Fibroblast of villous mesenchyme (primary cell): Measurements from ENCODE around the gene DR1. TPM values are rescaled to one million over a fixed set of nuclear protein-coding genes. Genes with fewer than 3 reads are reported as not detected.

Experiments
- DNase-seq: peaks from one replicate; pipeline ENCODE4 v3.0.0-alpha.2; 2010; ENCODE audit warnings: low read depth
- H3K4me3 ChIP-seq: 2 replicates; pipeline ENCODE4 v1.5.1; 2011; ENCODE audit warnings: low read depth, mild to moderate bottlenecking, low read length
- CTCF ChIP-seq: IDR thresholded peaks from 2 replicates; pipeline ENCODE4 v1.5.1; 2012; ENCODE audit warnings: low read depth, mild to moderate bottlenecking, low read length; ENCODE audit not compliant: insufficient read depth
- total RNA-seq: library from RNA; depleted of rRNA; stranded (reverse); fragments of >200 nt; gene quantifications from 2 replicates; pipeline ENCODE4 v1.2.3, GENCODE V29; 2012

Gene DR1
- total RNA-seq, 1 donor, result 45.8 TPM

- TF ChIP-seq CTCF, result no peak
- DNase-seq, result peak; percentile 59
- no peak overlapping the region for H3K4me3 ChIP-seq
These were observed 20.9 kb upstream of the DR1 start for GRCh38 chr1:93324486-93325464.

GRCh38 chr1:93328809-93329760 is 16.6 kb upstream of the DR1 start:
- DNase-seq, result peak; percentile 51
- no peak overlapping the region for H3K4me3 ChIP-seq
- TF ChIP-seq CTCF, result no peak

- DNase-seq, result no peak
- TF ChIP-seq CTCF, result no peak
- H3K4me3 ChIP-seq, result no peak overlapping the region
These were observed 15.5 kb upstream of the DR1 start for GRCh38 chr1:93330196-93330595.

GRCh38 chr1:93330617-93331016 is 15.1 kb upstream of the DR1 start:
- H3K4me3 ChIP-seq, result no peak overlapping the region
- no peak for DNase-seq
- no peak for TF ChIP-seq CTCF

GRCh38 chr1:93331412-93331811 is 14.3 kb upstream of the DR1 start:
- no peak for TF ChIP-seq CTCF

GRCh38 chr1:93332368-93332767 is 13.3 kb upstream of the DR1 start:
- H3K4me3 ChIP-seq, result no peak overlapping the region
- no peak for DNase-seq

More at GRCh38 chr1:93331412-93331811, 14.3 kb upstream of the DR1 start:
- no peak for DNase-seq
- no peak overlapping the region for H3K4me3 ChIP-seq

More at GRCh38 chr1:93332368-93332767, 13.3 kb upstream of the DR1 start:
- no peak for TF ChIP-seq CTCF
